GM18519 (cell line): Measurements from ENCODE around the gene OR56B1.

Experiments used
- ATAC-seq: cut with Tn5 transposase; IDR thresholded peaks from one replicate; pipeline ENCODE4 v1.9.1; 2021; ENCODE audit warnings: mild to moderate bottlenecking, moderate library complexity; ENCODE audit not compliant: unreplicated experiment, low FRiP score

Gene OR56B1

GRCh38 chr11:5726351-5726750 lies 9.9 kb upstream of the OR56B1 start:
- no peak for ATAC-seq

DNA sequence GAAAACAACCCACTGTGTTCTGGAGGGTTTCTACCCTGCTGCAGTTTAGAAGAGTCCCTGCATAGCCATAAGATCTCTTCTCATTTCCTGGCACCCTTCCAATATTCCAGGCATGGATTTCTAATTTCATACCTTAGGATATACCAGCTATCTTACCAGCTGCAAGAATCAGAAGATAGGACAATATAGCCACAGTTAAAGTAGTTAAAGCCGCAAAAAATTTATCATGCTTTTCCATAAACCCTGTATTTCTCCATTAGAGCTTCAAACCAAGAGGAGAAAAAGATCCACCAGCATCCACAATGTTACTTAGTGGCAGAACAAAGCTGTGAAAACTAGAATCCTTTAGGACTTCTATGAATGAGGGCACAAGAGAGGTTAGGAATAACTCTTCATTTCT lies 8.6 kb upstream of the OR56B1 start:
- no peak for ATAC-seq

DNA sequence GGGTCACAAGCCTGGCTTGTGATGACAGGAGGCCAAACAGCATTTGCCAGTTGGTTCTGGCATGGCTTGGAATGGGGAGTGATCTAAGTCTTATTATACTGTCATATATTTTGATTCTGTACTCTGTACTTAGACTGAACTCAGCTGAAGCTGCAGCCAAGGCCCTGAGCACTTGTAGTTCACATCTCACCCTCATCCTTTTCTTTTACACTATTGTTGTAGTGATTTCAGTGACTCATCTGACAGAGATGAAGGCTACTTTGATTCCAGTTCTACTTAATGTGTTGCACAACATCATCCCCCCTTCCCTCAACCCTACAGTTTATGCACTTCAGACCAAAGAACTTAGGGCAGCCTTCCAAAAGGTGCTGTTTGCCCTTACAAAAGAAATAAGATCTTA lies 843 bp downstream of the OR56B1 start:
- no peak for ATAC-seq

GRCh38 chr11:5737670-5738392 lies 1.6 kb downstream of the OR56B1 start:
- no peak for ATAC-seq

DNA sequence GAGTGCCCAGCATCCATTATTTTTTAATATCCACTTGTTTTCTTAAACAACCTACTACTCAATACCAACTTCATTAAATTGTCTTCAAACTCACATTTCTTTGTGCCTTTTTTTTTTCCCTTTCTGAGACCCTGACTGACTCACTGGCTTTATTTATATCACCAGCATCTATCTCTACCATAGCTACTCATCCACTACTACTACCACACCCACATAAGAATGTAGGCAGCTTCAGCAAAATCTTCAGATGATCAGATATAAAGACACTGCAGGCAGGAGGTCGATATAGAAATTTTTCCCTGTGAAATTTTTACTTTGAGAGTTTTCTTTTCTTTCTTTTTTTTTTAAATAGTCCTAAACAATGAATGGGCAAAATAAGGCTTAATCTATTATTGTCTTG lies 2.2 kb downstream of the OR56B1 start:
- no peak for ATAC-seq

DNA sequence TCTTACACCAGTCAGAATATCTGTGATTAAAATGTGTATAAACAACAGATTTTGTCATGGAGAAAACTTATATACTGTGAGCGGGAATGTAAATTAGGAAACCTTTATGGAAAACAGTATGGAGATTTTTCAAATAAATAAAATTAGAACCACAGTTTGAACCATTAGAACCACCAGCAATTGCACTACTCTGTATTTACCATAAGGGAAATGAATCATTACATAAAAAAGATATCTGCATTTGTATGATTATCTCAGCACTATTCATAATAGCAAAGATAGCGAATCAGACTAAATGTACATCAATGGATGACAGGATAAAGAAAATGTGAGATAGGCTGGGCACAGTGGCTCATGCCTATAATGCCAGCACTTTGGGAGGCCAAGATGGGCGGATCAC lies 10.4 kb downstream of the OR56B1 start:
- no peak for ATAC-seq

- no peak for ATAC-seq
Observed at GRCh38 chr11:5749836-5750235, 13.6 kb downstream of the OR56B1 start.

DNA sequence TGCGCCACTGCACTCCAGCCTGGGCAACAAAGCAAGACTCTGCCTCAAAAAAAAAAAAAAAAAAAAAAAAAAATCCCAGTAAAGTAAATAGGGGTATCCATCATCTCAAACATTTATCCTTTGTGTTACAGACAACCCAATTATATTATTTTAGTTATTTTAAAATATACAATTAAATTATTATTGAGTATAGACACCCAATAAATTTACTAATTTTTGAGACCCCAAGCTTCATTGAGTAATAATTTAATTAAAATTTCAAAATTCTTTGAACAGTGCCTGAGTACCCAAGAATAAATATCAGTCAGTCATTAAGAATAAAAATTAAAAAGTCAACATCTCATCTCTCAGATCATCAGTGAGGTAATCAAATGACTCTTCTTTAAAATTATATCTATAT lies 17.7 kb downstream of the OR56B1 start, which contains the start of gene OR52N4:
Gene OR52N4, plus strand, starts transcription at position 301 of the 400 bp plus-strand sequence. CDS start 498 bp downstream, outside the sequence.
- ATAC-seq: no peak

DNA sequence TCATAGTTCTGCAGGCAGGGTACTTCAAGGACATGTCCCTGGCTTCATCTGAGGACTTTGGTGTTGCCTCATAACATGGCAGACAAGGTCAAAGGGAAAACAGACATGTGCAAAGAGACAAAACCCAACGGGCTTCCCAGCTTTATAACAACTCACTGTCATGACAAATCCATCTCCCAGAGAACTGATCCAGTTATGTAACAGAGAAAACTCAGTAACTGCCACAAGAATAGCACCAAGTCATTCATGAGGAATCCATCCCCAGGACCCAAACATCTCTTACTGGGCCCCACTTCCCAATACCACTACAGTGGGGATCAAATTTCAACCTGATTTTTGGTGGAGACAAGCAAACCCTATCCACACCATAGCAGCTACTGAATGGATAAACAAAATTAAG lies 30.8 kb downstream of the OR56B1 start:
- ATAC-seq: no peak

- no peak for ATAC-seq
Observed at GRCh38 chr11:5783255-5783654, 47.0 kb downstream of the OR56B1 start, which contains the start of gene OR52N5. Gene OR52N5, minus strand, starts transcription at chr11:5783355. Its CDS starts 4,721 bp downstream, at chr11:5778634.
